PC-3 (cell line): ENCODE measurements around the gene LIN28B. TPM values are rescaled to one million over a fixed set of nuclear protein-coding genes. Genes with fewer than 3 reads are reported as not detected.

Source experiments
- ATAC-seq: fragments of 200-7000 bp; cut with Tn5 transposase; 2 replicates; pipeline ENCODE4 v1.9.1; 2020; ENCODE audit warnings: mild to moderate bottlenecking, moderate library complexity
- BruUV-seq: library from RNA; stranded (reverse); fragments of 400-500 nt; replicated peaks from 2 replicates; lab custom pipeline; 2021; lab: Mats Ljungman, UMichigan
- CTCF ChIA-PET: fragments of 300-600 bp; sonication (Branson Sonifier 250); formaldehyde crosslinking; loops from one replicate; lab custom pipeline; 2022; ENCODE audit warnings: antibody characterized with exemption; lab: Charles Lee
- POLR2A ChIA-PET: fragments of 300-600 bp; sonication (Branson Sonifier 250); formaldehyde crosslinking; loops from one replicate; lab custom pipeline; 2022; ENCODE audit warnings: antibody characterized with exemption; ENCODE audit not compliant: unreplicated experiment; lab: Charles Lee
- DNase-seq: peaks from one replicate; pipeline ENCODE4 v3.0.0-alpha.2; 2015
- H2AFZ ChIP-seq: fragments of 300-600 bp; sonication (generic); 2 replicates; pipeline ENCODE4 v1.6.0; 2016; ENCODE audit warnings: antibody characterized with exemption, low read length
- H3F3A ChIP-seq: fragments of 300-600 bp; sonication (generic); one replicate; pipeline ENCODE4 v1.6.0; 2017; ENCODE audit warnings: antibody characterized with exemption, low read length, control low read depth, mild to moderate bottlenecking; ENCODE audit not compliant: unreplicated experiment
- H3K27ac ChIP-seq: fragments of 300-600 bp; sonication (generic); 2 replicates; pipeline ENCODE4 v1.5.1; 2016; ENCODE audit warnings: mild to moderate bottlenecking, low read length
- H3K27me3 ChIP-seq: fragments of 300-600 bp; sonication (generic); 2 replicates; pipeline ENCODE4 v1.6.1; 2016; ENCODE audit warnings: low read length, mixed read lengths
- H3K36me3 ChIP-seq: fragments of 300-600 bp; sonication (generic); 2 replicates; pipeline ENCODE4 v1.6.1; 2016; ENCODE audit warnings: low read depth, mixed run types, low read length, mixed read lengths
- H3K4me1 ChIP-seq: fragments of 300-600 bp; sonication (generic); 2 replicates; pipeline ENCODE4 v1.5.1; 2016; ENCODE audit warnings: low read length; ENCODE audit not compliant: insufficient read depth
- H3K4me2 ChIP-seq: fragments of 300-600 bp; sonication (generic); 2 replicates; pipeline ENCODE4 v1.6.0; 2016; ENCODE audit warnings: low read length
- H3K4me3 ChIP-seq: fragments of 300-600 bp; sonication (generic); 2 replicates; pipeline ENCODE4 v1.5.1; 2016; ENCODE audit warnings: mild to moderate bottlenecking, low read length, mixed read lengths
- H3K79me2 ChIP-seq: fragments of 300-600 bp; sonication (generic); 2 replicates; pipeline ENCODE4 v1.6.1; 2017; ENCODE audit warnings: low read length, mixed read lengths
- H3K9ac ChIP-seq: fragments of 300-600 bp; sonication (generic); 2 replicates; pipeline ENCODE4 v1.6.0; 2016; ENCODE audit warnings: mild to moderate bottlenecking, low read length
- H3K9me2 ChIP-seq: fragments of 300-600 bp; sonication (generic); replicated peaks from 2 replicates; pipeline ENCODE4 v1.6.1; 2016; ENCODE audit warnings: mixed run types, low read length, mixed read lengths
- H3K9me3 ChIP-seq: fragments of 300-600 bp; sonication (generic); 2 replicates; pipeline ENCODE4 v1.6.1; 2016; ENCODE audit warnings: low read length, mixed read lengths
- H4K20me1 ChIP-seq: fragments of 300-600 bp; sonication (generic); 2 replicates; pipeline ENCODE4 v1.6.1; 2016; ENCODE audit warnings: low read length, mixed read lengths
- EZH2 ChIP-seq: fragments of 300-600 bp; sonication (generic); IDR thresholded peaks from one replicate; pipeline ENCODE4 v1.6.1; 2017; ENCODE audit warnings: antibody characterized with exemption, mild to moderate bottlenecking, low read length; ENCODE audit not compliant: unreplicated experiment
- EZH2phosphoT487 ChIP-seq: fragments of 300-600 bp; sonication (generic); IDR thresholded peaks from 2 replicates; pipeline ENCODE4 v1.6.1; 2018; ENCODE audit warnings: mild to moderate bottlenecking, antibody characterized with exemption, low read length, borderline replicate concordance
- intact Hi-C: fragments of 100-400 bp; cut with micrococcal nuclease; formaldehyde crosslinking; loops from 2 replicates; pipeline ENCODE4 v1.9.0; 2023
- total RNA-seq: library from RNA; depleted of rRNA; stranded (reverse); fragments of >200 nt; gene quantifications from 2 replicates; pipeline ENCODE4 v1.2.3, GENCODE V29; 2014
- TF ChIP-seq, protein P1 (sequence below): fragments of 300-600 bp; sonication (generic); conservative IDR thresholded peaks from 2 replicates; pipeline ENCODE4 v1.5.1; 2017; ENCODE audit warnings: antibody characterized with exemption, low read depth, mild to moderate bottlenecking, low read length

LIN28B gene
- total RNA-seq, 1 experiment from 2014 or later = 0.11 TPM

DNA sequence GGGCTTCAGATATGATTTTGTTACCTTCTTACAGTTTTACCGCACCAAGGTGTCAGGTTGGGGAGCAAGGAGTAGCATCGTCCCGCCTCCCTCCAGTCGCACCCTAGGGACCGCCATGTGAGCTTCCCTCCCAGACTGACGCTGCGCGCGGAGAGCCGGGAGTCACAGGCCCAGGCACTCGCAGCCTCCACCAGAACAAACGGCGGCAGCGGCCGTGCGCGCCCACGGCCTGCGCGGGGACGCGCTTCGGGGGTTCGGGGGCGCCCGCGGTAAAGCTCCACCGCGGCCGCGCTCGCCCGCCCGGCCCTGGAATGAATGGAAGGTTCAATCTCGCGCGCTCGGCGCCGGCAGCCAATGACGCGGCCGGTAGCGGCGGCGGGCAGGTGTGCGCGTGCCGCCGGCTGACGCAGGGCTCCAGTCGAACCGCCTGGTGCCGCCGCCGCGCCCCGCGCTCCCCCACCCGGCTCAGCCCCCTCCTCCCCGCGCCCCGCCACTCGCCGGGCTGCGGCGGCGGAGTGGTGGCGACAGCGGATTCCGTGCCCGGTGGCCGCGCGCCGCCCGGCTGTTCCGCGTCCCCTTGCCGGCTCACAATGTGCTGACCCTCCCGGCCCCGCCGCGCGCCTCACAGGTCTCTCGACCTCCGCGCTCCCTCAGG, 16.5 kb upstream of the LIN28B start:
- H3K79me2 ChIP-seq = no peaks in the 10 kb centered on the region
- TF ChIP-seq EZH2phosphoT487 (no peak), EZH2 (no peak)
- TF ChIP-seq, protein P1, sequence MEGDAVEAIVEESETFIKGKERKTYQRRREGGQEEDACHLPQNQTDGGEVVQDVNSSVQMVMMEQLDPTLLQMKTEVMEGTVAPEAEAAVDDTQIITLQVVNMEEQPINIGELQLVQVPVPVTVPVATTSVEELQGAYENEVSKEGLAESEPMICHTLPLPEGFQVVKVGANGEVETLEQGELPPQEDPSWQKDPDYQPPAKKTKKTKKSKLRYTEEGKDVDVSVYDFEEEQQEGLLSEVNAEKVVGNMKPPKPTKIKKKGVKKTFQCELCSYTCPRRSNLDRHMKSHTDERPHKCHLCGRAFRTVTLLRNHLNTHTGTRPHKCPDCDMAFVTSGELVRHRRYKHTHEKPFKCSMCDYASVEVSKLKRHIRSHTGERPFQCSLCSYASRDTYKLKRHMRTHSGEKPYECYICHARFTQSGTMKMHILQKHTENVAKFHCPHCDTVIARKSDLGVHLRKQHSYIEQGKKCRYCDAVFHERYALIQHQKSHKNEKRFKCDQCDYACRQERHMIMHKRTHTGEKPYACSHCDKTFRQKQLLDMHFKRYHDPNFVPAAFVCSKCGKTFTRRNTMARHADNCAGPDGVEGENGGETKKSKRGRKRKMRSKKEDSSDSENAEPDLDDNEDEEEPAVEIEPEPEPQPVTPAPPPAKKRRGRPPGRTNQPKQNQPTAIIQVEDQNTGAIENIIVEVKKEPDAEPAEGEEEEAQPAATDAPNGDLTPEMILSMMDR = no peak
- H3K9me2 ChIP-seq = no peaks in the 10 kb centered on the region
- ATAC-seq = no peak
- ChIA-PET POLR2A (no interaction called here), CTCF (no interaction called here)
- H3F3A ChIP-seq = no peaks in the 10 kb centered on the region
- H3K4me1 ChIP-seq = no peaks in the 10 kb centered on the region
- H3K4me3 ChIP-seq = no peak overlapping the region
- H3K27ac ChIP-seq = no peak overlapping the region
- H3K9ac ChIP-seq = no peak overlapping the region
- no peaks in the 10 kb centered on the region for H3K9me3 ChIP-seq
- no peak overlapping the region for H3K4me2 ChIP-seq
- H4K20me1 ChIP-seq = no peaks in the 10 kb centered on the region
- H3K27me3 ChIP-seq = peaks cover 19% of the 10 kb centered on the region
- intact Hi-C loops = loop anchor here (10.0 kb wide), 1 partner anchor 146 kb away; no protein-coding TSS in a partner anchor
- BruUV-seq = no TSS peak
- H3K36me3 ChIP-seq = no peaks in the 10 kb centered on the region
- DNase-seq = no peak
- no peak overlapping the region for H2AFZ ChIP-seq

DNA sequence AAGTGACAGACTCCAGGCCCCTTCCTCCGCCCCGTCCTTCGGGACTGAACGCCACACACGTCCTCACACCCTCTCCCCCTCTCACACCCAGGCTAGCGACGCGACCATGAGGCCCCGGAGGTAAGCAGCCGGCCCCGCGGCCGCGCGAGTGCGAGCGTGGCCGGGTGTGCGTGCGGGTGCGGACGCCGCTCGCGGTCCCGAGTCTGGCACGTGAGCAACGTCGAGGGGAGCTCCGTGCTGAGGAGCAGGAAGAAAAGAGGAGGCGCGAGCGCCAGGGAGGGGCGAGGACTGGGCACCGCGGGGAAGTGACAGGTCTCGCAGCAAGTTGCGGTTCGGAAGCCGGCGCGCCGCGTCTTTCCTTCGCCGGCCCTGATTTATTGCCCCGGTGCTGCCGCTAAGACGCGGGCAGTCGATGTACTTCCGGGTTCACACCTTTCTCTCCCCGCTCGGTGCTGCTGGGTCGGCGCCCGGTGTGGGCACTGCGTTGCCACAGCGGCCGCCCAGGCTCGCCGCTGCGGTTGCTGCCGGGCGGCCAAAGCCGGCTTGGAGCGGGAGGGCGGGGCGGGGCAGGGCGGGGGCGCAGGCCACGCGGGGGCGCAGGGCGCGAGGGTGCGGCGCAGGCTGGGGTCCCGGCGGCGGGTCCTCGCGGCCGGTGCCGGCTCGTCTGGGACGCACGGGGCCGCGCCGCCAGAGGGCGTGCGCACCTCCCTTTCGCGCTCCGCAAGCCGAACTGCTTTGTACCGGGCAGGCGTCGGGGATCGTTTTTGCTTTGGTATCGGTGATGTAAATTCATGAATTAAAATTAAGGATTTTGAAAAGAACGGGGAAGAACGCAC, 15.8 kb upstream of the LIN28B start:
- peak overlapping the region; percentile 38; the same call in 1 of the 2 replicates for H3K4me3 ChIP-seq
- no peaks in the 10 kb centered on the region for H3K36me3 ChIP-seq
- H2AFZ ChIP-seq = peak overlapping the region; percentile 42; the same call in 1 of the 2 replicates
- H3K9me3 ChIP-seq = no peaks in the 10 kb centered on the region
- BruUV-seq = no TSS peak
- no peak overlapping the region for H3K27ac ChIP-seq
- CTCF ChIA-PET = no interaction called here
- POLR2A ChIA-PET = no interaction called here
- H4K20me1 ChIP-seq = no peaks in the 10 kb centered on the region
- intact Hi-C loops = loop anchor here (10.0 kb wide), 1 partner anchor 146 kb away; no protein-coding TSS in a partner anchor
- peak; percentile 58 for ATAC-seq
- H3K9me2 ChIP-seq = no peaks in the 10 kb centered on the region
- no peaks in the 10 kb centered on the region for H3K4me1 ChIP-seq
- no peaks in the 10 kb centered on the region for H3F3A ChIP-seq
- H3K9ac ChIP-seq = no peak overlapping the region
- DNase-seq = peak; percentile 16
- TF ChIP-seq, protein P1 = peak; percentile 47
- no peak for TF ChIP-seq EZH2phosphoT487
- H3K4me2 ChIP-seq = peak overlapping the region; percentile 63
- peaks cover 14% of the 10 kb centered on the region for H3K27me3 ChIP-seq
- no peaks in the 10 kb centered on the region for H3K79me2 ChIP-seq
